HG02610 (cell line): Measurements from ENCODE around the gene MPDZ.

Experiments used
- ATAC-seq: cut with Tn5 transposase; IDR thresholded peaks from one replicate; pipeline ENCODE4 v1.9.1; 2021; ENCODE audit warnings: mild to moderate bottlenecking, moderate library complexity; ENCODE audit not compliant: unreplicated experiment

The MPDZ gene

GRCh38 chr9:13140843-13141592 lies 138.5 kb downstream of the MPDZ start:
- ATAC-seq: no peak

GRCh38 chr9:13139641-13140171 lies 139.8 kb downstream of the MPDZ start:
- no peak for ATAC-seq

GRCh38 chr9:13137426-13137825 lies 142.1 kb downstream of the MPDZ start:
- no peak for ATAC-seq

- ATAC-seq: no peak
These were observed 147.5 kb downstream of the MPDZ start for GRCh38 chr9:13131991-13132390.

- no peak for ATAC-seq
These were observed 148.1 kb downstream of the MPDZ start for GRCh38 chr9:13131416-13131815.

- no peak for ATAC-seq
These were observed 151.1 kb downstream of the MPDZ start for GRCh38 chr9:13128266-13128860.

- no peak for ATAC-seq
These were observed 152.4 kb downstream of the MPDZ start for GRCh38 chr9:13127131-13127530.

GRCh38 chr9:13125261-13125660 lies 154.2 kb downstream of the MPDZ start:
- no peak for ATAC-seq

GRCh38 chr9:13122756-13123369 lies 156.6 kb downstream of the MPDZ start:
- ATAC-seq: no peak

GRCh38 chr9:13118313-13118712 lies 161.2 kb downstream of the MPDZ start:
- no peak for ATAC-seq

GRCh38 chr9:13116292-13116691 lies 163.2 kb downstream of the MPDZ start:
- ATAC-seq: no peak

GRCh38 chr9:13113751-13114150 lies 165.7 kb downstream of the MPDZ start:
- ATAC-seq: no peak

GRCh38 chr9:13113216-13113615 lies 166.3 kb downstream of the MPDZ start:
- no peak for ATAC-seq

GRCh38 chr9:13111778-13112177 lies 167.7 kb downstream of the MPDZ start:
- ATAC-seq: no peak

GRCh38 chr9:13110766-13111417 lies 168.6 kb downstream of the MPDZ start:
- no peak for ATAC-seq

- ATAC-seq: no peak
These were observed 169.7 kb downstream of the MPDZ start for GRCh38 chr9:13109781-13110180.

GRCh38 chr9:13107008-13107407 lies 172.5 kb downstream of the MPDZ start:
- ATAC-seq: no peak

- ATAC-seq: no peak
These were observed 178.4 kb downstream of the MPDZ start for GRCh38 chr9:13100914-13101572.

- no peak for ATAC-seq
These were observed 184.4 kb downstream of the MPDZ start for GRCh38 chr9:13095056-13095455.

- ATAC-seq: no peak
These were observed 188.9 kb downstream of the MPDZ start for GRCh38 chr9:13090628-13091027.

GRCh38 chr9:13089666-13090065 lies 189.8 kb downstream of the MPDZ start:
- ATAC-seq: no peak
